ENCODE measurements around the gene TRIM9. TPM values are rescaled to one million over a fixed set of nuclear protein-coding genes. Genes with fewer than 3 reads are reported as not detected.

The TRIM9 gene
- total RNA-seq, 1 donor from 2014 or later = 0.16 TPM

DNA sequence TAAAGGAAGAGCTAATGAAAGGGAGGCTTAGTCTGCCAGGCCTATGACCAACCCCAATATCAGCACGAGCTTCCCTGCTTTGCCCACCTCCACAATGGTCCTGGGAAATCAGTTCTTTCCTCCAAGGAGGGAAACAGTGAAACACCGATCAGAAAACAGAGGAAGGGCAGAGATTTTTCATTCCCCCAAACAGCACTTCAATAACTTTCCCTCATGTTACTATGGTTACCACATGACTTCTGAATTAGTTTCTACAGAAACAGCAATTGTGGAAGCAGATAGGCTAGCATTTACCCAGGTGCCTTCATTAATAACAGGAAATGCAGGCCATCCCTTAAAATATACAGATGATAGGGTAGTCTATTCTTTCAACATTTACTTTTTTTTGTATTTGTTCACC lies 35.9 kb downstream of the TRIM9 start:
- intact Hi-C loops (cut with micrococcal nuclease) = no loop called here

DNA sequence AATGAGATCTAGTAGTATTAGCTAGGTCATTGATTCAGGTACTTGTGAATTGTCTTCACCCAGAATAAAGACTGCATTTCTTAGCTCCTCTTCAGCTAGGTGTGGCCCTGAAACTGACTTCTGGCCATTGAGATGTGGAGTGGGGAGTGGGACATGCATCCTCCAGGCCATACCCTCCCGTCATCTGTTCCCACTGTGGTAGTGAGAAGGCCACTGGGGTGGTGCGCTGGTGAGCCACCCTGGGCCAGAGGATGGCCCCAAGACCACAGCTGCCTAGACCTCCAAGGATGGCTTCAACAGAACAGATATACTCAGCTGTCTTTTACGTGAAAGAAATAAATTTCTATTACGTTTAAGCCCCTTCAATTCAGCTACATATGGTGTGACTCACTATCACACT lies 36.5 kb downstream of the TRIM9 start:
- intact Hi-C loops (cut with micrococcal nuclease) = no loop called here

DNA sequence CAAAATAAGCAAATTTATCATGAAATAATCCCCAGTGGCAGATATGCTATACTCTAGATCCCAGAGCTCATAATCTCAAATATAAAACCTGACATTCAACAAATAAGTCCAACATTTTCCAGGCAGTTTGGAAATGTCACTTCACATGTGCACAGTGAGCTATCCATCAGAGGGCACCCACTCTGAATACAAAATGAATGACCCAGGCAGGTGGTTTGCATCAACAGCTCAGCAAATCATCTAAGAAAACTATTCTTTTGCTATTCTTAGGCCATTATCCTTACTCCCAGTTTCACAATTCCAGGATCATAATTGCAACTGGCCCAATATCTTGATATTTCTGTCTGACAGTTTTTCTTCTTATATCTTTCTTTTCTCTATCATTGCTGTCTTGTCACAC lies 38.5 kb downstream of the TRIM9 start:
- intact Hi-C loops (cut with micrococcal nuclease) = no loop called here

DNA sequence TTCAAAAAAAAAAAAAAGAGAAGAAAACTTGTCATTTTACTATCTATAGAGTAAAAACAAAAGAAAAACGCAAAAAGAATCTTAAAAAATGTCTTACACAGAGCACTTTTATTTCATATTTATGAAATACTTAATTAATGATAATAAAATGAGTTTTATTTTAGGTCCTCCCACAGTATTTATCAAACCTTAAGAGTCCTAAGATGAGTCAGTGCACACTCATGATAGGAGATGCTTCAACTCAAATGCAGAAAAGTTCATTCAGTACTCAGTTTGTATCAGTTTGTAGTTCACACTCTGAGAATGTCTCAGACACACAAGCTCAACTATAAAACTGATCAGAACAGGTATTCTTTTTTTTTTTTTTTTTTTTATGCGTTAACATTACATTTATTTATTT lies 41.7 kb downstream of the TRIM9 start:
- intact Hi-C loops (cut with micrococcal nuclease) = no loop called here

DNA sequence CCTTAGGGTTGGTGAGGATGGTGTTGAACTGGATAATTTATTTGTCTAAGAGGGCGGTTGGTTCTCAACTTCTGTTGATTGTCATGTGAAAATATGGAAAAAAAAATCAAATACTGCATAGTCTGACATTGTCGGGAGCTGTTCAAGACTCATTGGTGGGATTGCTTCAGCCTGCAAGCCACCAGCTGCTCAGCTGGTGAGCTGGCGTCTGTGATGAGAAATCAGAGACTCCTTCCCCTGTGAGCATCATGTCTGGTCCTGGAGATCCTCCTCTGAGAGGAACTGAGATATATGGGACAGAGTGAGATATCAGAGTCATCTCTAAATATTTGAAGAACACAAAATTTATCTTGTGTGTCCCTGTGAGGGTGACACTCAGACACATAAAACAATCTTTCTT lies 49.9 kb downstream of the TRIM9 start:
- intact Hi-C loops (cut with micrococcal nuclease) = no loop called here

DNA sequence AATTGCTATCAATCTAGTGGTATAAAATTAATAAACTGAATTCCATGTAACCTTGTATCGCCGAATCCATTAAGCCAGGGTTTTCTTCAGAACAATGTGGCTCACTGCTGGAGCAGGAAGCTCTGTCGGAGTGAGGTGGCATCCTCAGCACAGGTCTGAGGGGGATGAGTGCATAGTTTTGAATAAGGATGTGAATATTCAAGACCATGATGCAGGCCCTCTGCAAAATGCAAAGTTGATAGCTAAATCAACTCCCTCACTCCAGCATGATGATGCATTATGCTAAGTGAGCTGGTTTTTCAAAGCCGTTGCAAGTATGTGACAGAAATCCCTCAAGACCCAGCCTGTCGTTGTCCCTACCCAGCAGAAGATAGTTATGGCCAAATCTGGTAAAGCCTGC lies 53.0 kb downstream of the TRIM9 start:
- intact Hi-C loops (cut with micrococcal nuclease) = no loop called here

DNA sequence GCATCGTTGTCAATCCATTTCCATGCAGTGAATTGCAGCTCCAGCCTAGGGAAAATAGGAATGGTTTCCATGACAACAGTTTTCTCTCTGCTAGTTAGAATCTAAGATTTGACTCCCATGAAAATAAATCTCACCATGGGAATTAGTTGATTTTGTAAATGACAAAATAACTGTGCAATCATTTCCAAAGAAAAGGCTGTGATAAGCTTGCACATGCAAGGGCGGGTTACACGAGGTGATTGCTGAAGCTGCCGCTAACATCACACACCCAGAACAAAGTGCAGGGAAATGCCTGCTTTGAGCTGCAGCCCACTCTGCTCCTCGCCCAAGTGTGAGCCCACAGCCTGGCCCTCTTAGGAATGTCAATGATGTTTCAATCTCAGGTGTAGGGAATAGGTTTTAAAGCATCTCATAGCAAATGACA lies 53.8 kb downstream of the TRIM9 start:
- intact Hi-C loops (cut with micrococcal nuclease) = no loop called here

DNA sequence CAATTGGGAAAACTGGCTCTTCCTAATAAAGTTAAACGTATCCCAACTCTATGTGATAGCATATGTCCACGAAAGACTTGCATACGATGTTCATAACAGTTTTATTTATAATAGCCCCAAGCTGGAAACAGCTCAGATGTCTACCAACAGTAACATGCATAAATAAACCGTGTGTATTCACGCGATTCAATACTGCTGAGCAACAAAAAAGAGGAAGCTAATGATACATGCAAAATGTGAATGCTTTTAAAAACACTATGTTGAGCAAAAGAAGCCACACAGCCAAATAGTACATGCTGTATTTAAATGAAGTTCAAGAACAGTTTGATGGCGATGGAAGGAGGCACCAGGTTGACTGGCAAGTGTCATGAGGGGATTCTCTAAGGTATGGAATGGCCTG lies 55.7 kb downstream of the TRIM9 start:
- intact Hi-C loops (cut with micrococcal nuclease) = no loop called here

DNA sequence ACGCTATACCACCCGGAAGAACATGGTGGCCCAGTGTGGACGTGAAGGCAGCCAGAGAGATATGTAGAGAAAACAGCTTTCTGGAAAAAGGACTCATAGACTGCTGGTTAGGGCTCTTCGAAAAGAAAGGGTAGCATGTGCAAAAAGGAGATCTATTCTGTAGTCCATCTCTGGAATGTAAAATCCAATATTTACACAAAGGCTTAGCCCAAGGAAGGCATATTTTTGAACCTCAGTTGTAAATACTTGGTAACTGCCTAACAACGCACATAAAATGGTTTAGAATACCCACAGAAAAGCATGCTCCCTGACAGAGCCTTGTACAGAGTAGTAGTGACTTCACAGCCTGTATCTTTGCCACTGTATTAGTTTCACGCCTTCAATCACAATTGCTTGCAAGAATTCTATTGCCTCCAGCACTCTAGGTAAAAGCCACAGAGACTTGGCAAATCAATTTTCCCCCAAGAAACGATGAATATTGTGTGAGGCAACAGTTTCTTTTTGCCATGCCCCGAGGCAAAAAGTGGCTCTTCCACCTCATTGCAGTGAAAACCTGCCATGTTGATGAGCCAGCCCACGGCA lies 59.2 kb downstream of the TRIM9 start:
- intact Hi-C loops (cut with micrococcal nuclease) = no loop called here

DNA sequence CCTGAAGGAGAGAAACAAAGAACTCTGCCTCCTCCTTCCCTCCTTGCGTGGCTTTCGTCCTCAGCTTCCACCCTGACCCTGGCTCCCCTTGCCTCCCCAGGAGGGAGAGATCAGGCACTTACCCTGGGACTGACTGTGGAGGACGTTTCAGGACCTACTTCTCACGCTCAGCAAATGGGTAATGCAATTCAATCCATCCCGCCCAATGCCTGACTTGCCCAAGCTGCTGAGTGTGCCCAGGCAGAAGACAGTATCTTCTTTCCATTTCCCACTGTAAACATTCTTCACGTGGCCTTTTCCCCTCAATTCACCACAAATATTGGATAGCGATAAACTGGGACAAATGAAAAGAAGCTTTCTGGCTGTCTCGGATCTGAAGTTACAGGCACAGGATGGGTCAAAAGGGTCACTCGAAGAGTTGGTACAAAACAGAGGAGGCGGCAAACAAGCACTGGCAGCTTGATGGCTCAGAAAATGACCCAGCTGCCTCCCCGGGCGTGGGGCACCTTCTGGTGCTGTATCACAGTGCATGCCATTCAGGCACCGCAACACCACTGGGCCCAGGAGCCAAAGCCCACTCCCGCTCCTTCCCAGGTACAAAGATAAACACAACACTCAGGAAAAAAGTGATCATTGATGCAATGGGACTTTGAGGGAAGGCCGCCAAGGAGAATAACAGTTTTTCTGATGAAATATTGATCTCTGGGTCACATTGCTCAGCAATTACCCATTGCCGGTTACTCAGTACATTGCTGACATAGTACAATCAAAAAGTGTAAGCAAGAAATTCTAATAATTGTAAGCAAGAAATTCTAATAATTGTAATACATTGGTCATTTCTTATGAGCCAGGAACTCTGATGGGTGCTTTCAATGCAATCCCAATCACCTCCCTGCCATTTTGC lies 65.8 kb downstream of the TRIM9 start:
- intact Hi-C loops (cut with micrococcal nuclease) = no loop called here

DNA sequence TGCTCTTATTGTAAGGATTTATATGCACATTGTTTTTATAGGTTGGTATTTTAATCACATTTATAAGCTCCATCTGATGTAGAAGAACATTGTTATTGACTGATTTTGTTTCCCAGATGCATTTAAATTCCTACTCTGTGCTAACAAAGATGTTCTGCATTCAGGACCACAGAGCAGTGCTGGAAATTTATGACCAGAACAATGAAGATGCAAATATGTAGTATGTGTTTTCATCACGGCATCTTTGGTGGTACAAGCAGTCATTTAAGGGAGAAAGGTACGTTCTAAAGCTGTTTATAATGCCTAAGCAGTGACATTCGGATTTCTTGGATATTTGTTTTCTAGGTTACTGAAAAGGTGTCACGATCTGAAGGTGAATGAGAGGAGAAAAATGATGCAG lies 66.5 kb downstream of the TRIM9 start:
- intact Hi-C loops (cut with micrococcal nuclease) = no loop called here

DNA sequence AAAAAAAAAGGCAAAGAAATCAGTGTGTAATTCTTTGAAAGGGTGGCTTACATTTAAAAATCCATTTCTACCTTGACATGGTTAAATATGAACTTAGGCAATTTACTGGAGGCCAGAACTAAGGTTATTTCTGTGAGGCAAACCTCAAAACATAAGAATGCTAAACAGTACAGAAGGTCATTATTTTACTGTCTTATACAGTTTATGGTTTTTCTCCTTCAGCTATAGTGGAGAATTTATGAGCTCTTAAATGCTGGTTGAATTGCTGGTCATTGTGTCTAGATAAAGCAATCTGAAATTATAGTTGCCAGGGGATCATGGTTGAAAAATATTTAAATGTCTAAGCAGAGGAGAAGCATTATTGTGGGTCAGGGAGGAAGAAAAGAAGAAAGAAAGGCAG lies 70.5 kb downstream of the TRIM9 start:
- intact Hi-C loops (cut with micrococcal nuclease) = no loop called here

DNA sequence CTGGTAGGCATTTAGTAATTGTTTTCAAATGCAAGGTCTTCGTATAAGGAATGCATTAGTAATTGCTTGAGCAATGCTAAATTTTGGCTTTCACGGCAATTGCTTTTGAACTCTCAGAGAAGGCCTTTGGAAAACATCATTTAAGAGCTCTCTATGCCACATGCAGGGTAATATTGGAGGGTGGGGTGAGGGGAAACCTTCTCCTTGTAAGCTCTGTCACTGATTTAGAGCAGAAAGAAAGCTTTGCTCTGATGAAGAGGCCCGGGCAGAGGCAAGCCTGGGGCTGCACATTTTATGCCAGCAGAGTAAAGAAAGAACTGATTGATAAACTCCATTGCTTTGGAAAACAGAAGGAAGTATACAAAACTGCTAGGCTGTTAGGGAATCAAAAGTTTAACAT lies 70.9 kb downstream of the TRIM9 start:
- intact Hi-C loops (cut with micrococcal nuclease) = no loop called here

DNA sequence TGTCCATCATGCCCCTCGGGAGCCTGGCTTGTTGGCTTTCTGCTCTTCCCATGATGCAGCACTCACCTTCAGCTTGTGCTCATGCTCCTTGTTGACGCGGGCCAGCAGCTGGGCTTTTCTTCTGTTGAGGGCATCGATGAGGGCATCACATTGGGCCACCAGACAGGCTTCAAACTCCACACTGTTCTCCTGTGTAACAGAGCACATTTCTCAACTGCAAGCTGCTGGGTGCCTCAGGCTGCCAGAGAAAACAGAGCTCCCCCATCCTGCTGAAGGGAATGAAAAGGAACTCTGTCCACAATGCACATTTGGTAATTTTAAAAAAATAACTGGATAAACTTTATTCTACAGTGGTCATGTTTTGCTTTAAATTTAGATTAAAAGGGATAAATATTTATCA lies 72.1 kb downstream of the TRIM9 start:
- intact Hi-C loops (cut with micrococcal nuclease) = no loop called here

DNA sequence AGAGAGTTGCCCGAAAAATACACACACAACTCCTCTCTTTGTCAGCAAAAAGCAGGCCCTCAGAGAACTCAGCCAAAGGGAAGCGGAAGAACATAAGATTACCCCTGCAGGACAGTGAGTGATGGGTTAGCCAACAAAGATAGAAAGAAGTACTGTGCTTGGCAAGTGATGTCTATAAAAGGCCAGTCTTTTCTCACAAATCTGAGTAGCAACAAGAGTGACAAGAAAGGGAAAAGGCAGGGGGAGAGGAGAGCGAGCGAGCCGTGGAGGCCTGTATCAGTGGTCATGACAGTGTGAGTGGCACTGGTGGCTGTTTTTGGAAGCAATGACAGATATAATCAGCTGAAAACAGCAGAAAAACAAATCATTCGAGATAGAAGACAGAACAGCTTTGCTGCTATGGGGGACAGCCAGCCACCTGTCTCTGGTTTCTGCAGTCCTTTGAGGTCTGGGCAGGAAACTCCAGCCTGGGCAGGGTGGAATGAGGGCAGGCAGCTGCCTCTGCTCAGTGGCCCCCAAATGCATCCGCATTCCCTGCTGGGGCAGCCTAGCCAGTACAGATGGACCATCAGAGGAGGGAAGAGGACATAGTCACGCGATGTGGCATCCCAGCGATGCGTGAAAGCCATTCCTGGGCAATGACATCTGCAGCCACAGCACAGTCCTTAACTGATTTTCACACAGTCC lies 74.7 kb downstream of the TRIM9 start:
- intact Hi-C loops (cut with micrococcal nuclease) = no loop called here

DNA sequence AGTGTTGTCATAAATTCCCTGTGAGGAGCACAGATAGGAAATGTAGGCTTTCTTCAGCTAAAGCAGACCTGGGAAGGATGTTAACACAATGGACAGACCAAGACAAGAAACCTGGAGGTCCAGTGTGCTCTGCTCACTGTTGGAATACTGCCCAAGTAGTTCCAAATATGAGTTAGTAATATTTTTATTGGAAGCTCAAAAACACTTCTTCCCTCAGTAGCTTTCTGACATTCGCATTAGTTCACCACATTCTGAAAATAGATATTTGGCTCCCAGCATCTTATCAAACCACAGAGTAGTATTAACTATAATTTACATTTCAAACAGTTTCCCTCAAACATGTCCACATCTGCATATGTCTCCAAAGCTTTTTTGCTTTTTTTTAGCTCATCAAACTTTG lies 75.8 kb downstream of the TRIM9 start:
- intact Hi-C loops (cut with micrococcal nuclease) = no loop called here

DNA sequence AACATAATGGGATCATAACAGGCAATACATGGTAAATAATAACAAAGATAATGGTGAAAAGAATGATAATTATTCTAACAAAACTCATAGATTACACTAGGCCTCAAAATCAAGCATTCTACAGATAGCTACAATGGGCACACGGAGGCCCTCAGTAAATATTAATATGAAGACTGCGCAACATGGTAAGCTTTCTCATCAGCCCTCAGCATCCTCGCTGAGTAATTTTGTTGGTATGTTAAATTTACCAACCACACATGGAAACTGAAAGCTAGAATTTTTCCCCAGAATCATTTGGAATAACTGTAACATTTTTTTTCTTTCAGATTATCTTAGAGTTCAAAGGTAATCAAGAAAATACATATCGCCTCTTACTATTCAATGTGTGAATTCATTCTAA lies 76.4 kb downstream of the TRIM9 start:
- intact Hi-C loops (cut with micrococcal nuclease) = no loop called here

DNA sequence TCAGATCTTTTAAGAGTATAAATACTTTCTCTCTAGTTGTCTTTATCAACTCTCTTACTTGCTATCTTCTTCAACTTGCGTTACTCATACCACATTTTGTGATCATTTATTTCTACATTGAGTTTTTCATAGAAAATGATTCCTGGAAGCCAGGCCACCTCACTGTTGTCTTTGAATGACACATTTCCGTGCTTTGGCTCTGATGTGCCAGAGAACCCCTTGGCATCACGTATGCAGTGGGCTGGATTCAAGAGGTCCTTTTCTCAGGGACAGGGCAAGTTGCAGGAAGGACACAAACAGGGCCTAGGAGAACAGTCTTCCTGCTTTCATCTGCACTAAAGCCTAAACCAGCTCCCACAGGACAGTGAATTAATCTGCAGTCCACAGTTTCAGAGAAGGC lies 80.3 kb downstream of the TRIM9 start:
- intact Hi-C loops (cut with micrococcal nuclease) = no loop called here

DNA sequence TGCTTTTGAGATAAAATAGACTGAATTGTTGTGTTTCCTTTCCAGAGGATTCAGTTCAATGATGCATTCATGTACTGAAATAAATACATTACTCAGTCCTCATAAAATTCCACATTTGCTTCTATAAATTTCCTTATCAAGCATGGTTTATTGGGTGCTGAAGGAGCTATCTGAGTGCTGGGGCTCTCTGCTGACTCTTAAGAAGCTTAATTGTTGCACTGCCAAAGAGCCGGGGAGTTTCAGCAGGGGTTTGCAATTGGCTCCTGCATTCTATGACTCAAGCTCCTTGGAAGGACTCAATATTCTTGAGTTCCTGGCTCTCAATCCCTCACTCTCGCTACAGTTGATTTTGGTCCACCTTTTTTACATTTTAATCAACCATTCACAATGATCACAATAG lies 80.8 kb downstream of the TRIM9 start:
- intact Hi-C loops (cut with micrococcal nuclease) = no loop called here

DNA sequence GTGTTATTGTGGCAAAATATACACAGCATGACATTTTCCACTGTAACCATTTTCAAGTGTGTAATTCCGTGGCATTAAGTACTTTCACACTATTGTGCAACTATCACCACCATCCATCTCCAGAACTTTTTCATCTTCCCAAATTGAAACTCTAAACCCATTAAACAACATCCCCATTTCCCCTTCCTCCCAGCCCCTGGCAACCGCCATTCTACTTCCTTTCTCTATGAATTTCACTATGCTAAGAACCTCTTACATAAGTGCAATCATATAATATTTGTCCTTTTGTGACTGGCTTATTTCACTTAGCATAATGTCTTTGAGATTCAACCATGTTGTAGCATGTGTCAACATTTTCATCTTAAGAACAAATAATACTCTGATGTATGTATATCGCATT lies 82.8 kb downstream of the TRIM9 start:
- intact Hi-C loops (cut with micrococcal nuclease) = no loop called here

DNA sequence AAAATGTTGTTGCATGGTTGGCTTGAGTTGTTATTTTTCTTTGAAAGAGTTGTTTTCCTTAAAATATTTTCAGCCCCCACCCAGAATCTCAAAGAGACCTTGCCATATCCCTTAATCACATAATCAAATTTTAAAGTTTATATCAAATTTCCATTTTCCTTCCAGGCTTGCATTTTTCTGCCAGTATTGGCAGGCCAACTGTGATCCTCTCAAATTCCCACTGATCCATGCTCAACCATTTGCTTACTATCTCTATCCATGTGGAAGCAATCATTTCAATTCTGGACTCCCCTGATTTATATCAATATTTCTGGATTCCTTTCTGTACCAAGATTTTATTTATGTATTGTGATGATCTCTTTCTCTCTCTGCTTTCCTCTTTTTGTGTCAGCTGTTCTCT lies 86.5 kb downstream of the TRIM9 start:
- intact Hi-C loops (cut with micrococcal nuclease) = no loop called here

DNA sequence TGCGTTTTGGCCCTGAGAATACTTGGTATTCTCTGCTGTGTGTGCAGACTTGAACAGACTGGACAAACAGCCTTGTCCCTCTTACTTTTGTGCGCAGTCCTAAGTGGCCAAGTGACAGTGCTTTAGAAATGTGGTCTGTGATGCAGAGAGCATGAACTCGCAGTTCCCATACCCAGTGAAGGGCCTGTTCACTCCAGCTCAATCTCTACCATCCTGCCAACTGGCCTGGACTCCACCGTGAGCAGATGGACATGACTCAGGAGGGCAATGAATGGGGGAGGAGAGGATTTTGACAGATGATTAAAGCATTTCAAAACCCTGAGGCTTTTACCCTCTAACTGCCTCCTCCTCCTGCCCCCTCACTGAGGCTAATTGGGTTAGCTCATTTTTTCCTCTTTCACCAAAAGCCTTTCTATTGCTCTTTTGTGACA lies 88.1 kb downstream of the TRIM9 start:
- intact Hi-C loops (cut with micrococcal nuclease) = no loop called here

DNA sequence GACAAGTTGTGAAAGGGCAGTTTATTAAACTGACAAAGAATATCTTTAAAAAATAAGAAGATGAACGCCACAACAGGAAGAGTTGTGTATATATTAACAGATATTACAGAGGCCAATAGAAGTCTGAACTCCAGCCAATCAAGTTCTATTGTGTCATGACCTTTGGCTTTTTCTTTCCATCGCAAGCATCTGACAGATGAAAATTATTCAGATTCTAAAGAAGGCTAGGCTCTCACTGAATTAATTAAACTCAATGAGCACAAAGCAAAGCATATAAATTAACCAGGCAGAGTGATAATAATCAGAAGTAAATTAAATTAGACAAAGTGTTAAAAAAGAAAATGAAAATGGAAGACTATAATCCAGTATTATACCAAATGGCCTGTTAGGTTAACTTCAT lies 88.6 kb downstream of the TRIM9 start:
- intact Hi-C loops (cut with micrococcal nuclease) = no loop called here

All from T-helper 2 cell treated with Interferon-gamma antibody and Interleukin-4, amounts not matched to agents 100 ng/mL and 5 ng/mL, for 36 hours (primary cell).